Renal cortical epithelial cell (primary cell): ENCODE measurements around the gene FAM131A. TPM values are rescaled to one million over a fixed set of nuclear protein-coding genes. Genes with fewer than 3 reads are reported as not detected.

Source experiments
- DNase-seq: peaks from one replicate; pipeline ENCODE4 v3.0.0-alpha.2; 2011; ENCODE audit warnings: low read depth
- total RNA-seq: library from RNA; depleted of rRNA; stranded (reverse); fragments of >200 nt; gene quantifications from 2 replicates; pipeline ENCODE4 v1.2.3, GENCODE V29; 2014

The FAM131A gene
- total RNA-seq, 1 donor from 2014 or later = 24.2 TPM

DNA sequence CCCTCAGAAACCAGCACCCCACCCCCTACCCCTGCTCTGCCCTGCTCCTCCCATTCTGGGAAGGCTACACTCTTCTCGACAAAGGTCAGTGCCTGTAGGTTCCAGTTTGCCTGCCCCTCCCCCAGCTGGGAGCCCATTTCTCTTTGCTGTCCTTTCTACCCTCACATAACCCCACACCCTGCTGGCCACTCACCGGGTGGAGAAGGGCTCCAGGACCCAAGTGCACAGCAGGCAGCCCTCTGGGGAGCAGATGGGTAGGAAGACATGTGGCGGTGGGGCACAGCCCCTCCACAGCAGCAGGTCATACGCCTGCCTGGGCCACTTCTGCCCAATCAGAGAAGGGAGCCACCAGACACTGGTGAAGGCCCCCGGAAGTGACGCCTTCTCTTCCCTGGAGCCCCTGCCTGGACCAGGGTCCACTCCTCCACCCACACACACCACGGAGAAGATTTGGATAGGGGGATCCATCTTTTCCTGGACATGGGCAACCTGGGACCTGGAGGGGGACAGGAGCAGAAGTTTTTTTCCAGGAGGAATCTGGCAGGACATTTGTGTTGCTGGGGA lies 40.6 kb downstream of the FAM131A start, which contains the start of gene THPO:
Gene THPO (minus strand): TSS at position 326 of the 564 bp plus-strand sequence. CDS start 1,948 bp downstream, outside the sequence.
- DNase-seq = peak; percentile 43

DNA sequence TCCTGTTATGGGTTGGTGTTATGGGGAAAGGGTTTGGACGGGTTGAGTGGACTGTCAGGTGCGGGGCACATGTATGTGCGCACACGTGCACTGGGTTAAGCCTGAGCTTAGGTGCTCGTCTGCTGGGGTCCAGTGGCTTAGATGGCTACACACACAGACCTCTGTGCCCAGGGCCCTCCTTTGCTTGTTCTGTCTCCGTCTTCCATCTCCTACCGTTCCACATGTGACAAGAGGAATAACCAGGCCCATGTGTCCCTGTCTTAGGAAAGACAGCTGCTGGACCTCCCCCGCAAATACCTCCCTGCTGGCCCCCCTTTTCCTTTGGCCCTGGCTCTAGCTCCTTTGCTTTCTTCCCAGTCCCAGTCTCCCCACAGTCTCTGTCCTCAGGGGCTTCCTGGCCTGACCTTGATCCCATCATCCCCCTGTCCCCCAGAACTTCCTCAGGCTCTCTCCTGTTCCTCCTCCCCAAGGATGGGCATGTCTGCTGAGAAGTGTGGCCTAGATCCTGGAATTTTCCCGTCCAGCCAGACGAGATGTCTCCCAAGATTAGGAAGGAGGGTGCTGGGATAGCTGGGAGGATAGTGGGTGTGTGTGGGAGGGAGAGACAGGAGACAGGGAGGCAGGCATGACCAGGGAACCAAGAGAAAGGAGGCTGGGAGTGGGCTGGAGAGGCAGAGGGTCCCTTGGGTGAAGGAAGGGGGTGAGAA lies 41.4 kb downstream of the FAM131A start:
- DNase-seq = no peak

DNA sequence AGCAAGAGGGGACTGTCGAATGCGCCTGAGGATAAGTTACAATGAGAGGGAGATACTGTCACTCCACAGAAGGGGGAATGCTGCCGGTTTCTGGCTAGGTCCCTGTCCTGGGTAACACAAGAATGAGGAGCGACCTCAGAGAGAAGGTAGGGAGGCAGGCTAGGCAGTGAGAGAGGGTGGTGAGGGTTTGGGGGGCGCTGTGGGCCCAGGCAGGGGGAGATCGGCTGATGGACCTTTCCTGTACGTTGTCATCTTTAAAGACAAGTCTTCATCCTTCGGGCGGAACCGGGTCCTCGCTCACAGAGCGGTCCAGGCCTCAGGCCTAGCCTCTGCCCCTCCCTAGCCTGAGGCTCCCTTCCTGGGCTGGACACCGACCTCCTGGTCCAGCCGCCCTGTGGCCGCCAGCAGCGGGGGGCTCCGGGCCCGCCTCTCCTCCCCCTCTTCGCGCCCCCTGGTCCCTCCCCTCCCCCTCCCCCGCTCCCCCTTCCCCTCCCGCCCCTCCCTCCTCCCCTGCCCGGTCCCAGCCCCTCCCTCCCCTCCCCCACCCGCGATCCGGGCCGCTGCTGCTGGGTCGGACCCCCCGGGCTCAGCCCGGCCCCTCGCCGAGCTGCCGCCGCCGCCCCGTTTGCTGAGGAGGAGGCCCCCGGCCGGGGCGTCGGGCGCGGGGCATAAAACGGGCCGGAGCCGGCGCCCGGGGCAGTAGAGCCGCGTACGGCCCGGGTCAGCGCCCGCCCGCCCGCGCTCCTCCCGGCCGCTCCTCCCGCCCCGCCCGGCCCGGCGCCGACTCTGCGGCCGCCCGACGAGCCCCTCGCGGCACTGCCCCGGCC lies 42.2 kb downstream of the FAM131A start, which contains the start of gene CHRD:
Gene CHRD (plus strand): TSS at position 697 of the 827 bp plus-strand sequence. CDS start 265 bp downstream, outside the sequence.
- no peak for DNase-seq

DNA sequence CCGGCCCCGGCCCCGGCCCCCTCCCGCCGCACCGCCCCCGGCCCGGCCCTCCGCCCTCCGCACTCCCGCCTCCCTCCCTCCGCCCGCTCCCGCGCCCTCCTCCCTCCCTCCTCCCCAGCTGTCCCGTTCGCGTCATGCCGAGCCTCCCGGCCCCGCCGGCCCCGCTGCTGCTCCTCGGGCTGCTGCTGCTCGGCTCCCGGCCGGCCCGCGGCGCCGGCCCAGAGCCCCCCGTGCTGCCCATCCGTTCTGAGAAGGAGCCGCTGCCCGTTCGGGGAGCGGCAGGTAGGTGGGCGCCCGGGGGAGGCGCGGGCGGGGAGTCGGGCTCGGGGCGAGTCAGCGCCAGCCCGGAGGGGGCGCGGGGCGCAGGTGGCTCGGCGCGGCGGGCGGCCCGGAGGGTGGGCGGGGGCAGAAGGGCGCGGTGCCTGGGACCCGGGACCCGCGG lies 42.8 kb downstream of the FAM131A start:
- no peak for DNase-seq

DNA sequence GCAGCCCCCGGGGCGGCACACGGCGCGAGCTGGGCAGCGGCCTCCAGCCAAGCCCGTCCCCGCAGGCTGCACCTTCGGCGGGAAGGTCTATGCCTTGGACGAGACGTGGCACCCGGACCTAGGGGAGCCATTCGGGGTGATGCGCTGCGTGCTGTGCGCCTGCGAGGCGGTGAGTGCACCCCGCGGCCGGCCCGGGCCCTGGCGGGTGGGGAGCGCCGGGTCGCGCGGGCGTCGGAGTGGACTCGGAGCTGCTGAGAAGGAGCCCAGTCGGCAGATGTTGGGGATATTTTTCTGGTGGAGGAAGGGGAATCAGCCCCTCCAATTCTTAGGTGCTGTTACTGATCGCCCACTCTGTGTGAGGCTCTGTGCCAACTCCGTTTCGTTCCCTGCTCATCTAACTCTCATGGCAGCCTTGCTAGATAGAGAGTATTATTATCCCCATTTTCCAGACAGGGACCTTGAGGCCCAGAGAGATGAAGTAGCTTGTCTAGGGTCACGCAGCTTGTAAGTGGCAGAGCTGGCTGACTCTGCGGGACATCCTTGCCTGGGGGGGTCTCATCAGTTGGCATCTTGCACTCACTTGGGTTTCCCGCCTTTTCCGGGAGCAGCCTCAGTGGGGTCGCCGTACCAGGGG lies 43.3 kb downstream of the FAM131A start:
- no peak for DNase-seq

DNA sequence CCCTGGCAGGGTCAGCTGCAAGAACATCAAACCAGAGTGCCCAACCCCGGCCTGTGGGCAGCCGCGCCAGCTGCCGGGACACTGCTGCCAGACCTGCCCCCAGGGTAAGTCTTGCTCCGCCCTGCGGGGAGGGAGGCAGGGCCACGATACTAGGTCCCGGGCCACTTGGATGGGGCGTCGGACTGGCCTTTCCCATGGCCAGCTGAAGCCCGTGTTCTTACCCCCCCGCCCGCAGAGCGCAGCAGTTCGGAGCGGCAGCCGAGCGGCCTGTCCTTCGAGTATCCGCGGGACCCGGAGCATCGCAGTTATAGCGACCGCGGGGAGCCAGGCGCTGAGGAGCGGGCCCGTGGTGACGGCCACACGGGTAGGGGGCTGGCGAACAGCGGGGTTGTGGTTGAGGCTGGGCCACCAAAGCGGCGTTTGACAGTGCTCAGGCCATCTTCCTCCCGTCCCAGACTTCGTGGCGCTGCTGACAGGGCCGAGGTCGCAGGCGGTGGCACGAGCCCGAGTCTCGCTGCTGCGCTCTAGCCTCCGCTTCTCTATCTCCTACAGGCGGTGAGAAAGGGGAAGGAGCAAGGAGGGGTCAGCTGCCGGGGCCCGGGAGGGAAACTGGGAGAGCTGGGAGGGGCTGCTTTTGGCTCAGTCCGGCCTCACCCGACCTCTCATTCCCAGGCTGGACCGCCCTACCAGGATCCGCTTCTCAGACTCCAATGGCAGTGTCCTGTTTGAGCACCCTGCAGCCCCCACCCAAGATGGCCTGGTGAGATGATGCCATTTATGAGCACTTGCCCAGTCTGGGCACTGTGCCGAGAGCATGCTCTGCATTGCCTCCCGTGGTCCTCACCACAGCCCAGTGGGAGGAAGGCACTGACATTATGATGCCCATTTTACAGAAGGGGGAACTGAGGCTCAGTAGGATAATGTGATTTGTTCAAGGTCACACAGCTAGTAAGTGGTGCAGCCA lies 44.1 kb downstream of the FAM131A start:
- no peak for DNase-seq

DNA sequence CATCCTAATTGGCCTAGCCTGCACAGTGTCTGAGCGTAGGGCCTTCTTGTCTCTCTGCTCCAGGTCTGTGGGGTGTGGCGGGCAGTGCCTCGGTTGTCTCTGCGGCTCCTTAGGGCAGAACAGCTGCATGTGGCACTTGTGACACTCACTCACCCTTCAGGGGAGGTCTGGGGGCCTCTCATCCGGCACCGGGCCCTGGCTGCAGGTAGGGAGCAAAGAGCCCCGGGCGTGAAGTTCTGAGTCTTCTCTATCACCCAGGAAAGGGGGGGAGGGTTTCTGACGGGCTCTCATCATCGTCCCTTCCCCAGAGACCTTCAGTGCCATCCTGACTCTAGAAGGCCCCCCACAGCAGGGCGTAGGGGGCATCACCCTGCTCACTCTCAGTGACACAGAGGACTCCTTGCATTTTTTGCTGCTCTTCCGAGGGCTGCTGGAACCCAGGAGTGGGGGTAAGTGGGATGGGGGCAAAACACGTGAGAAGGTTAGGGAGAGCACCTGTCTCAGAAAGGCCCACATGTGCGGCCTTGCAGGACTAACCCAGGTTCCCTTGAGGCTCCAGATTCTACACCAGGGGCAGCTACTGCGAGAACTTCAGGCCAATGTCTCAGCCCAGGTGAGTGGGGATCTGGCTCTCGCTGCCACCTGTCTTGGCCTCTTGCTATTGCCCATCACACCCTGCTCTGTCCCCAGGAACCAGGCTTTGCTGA lies 45.1 kb downstream of the FAM131A start:
- DNase-seq = no peak

DNA sequence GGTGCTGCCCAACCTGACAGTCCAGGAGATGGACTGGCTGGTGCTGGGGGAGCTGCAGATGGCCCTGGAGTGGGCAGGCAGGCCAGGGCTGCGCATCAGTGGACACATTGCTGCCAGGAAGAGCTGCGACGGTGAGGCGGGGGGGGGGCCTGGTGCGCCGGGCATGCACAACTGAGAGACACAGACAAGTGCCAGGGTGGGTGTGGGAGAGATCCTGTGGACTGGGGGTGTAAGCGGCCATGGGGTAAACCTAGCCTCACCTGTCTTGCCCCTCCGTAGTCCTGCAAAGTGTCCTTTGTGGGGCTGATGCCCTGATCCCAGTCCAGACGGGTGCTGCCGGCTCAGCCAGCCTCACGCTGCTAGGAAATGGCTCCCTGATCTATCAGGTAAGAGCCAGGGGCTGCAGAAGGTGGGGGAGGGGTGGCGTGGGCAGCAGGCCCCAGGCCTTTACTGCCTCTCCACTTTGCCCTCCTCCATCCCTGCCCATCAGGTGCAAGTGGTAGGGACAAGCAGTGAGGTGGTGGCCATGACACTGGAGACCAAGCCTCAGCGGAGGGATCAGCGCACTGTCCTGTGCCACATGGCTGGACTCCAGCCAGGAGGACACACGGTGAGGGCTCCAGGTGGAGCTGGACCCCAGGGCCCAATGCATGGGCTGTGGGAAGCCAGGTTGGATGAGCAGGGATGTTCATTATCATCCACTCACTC lies 45.8 kb downstream of the FAM131A start:
- no peak for DNase-seq

DNA sequence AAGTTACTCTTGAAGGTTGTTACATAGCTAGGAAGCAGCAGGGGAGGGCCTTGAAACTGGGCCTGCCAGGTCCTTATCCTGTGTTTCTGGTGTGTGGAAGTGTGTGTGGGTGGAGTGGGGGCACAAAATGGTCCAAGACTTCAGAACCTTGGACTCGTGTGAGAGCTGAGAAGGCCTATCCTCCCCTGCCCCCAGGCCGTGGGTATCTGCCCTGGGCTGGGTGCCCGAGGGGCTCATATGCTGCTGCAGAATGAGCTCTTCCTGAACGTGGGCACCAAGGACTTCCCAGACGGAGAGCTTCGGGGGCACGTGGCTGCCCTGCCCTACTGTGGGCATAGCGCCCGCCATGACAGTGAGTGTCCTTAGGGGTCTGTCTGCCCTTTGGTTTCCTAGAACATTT lies 46.9 kb downstream of the FAM131A start:
- DNase-seq = no peak

DNA sequence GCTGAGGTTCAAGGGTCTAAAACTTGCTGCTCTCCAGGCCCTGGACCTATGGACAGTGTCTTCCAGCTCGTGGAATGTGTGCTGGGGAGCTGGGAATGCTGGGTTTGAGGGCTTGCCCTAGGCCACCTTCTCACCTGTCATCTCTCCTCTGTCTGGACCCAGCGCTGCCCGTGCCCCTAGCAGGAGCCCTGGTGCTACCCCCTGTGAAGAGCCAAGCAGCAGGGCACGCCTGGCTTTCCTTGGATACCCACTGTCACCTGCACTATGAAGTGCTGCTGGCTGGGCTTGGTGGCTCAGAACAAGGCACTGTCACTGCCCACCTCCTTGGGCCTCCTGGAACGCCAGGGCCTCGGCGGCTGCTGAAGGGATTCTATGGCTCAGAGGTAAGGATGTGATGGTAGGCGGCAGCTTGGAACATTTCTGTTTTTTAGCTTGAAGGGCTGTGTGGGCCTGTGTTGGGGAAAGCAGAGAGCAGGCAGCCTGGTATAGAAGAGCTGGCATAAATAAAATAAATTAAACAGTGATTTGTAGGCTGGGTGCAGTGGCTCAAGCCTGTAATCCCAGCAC lies 47.5 kb downstream of the FAM131A start:
- no peak for DNase-seq

DNA sequence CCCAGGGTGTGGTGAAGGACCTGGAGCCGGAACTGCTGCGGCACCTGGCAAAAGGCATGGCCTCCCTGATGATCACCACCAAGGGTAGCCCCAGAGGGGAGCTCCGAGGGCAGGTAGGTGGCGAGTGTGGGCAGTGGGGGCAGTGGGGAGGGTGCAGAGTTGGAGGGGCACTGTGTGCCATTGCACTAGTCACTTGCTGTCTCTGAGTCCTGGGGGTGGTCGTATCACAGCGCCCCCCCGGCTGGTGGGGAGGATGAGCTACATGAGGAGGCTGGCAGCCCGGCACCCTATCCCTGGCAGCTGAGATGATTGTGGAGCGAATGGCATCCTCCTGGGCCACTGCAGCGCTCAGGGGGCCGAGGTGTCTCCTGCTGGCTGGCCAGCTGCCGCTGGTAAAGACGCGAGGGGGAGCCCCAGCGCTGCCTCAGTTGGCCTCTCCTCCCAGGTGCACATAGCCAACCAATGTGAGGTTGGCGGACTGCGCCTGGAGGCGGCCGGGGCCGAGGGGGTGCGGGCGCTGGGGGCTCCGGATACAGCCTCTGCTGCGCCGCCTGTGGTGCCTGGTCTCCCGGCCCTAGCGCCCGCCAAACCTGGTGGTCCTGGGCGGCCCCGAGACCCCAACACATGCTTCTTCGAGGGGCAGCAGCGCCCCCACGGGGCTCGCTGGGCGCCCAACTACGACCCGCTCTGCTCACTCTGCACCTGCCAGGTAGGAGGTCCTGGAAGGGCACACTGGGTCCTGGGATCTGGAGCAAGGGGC lies 48.8 kb downstream of the FAM131A start:
- no peak for DNase-seq

DNA sequence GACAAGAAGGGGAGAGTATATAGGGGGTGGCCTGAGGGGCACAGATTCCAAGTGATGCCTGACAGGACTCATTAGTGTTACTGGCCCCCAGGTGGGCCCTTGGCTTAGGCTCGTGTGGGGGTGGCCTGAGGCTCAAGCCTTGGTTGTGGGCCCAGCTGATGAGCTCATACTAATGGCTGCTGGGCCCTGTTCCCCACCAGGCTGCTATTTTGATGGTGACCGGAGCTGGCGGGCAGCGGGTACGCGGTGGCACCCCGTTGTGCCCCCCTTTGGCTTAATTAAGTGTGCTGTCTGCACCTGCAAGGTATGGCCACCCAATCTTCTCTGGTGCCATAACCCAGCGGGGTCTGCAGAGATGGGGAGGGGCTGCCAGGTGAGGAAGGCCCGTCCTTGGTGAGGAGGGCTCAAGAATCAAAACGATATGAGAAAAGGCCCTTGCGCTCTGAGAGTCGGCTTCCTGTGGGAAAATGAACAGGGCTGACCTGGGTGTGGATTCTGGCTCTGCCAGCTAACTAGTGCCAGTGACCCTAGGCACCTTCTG lies 49.8 kb downstream of the FAM131A start:
- no peak for DNase-seq

DNA sequence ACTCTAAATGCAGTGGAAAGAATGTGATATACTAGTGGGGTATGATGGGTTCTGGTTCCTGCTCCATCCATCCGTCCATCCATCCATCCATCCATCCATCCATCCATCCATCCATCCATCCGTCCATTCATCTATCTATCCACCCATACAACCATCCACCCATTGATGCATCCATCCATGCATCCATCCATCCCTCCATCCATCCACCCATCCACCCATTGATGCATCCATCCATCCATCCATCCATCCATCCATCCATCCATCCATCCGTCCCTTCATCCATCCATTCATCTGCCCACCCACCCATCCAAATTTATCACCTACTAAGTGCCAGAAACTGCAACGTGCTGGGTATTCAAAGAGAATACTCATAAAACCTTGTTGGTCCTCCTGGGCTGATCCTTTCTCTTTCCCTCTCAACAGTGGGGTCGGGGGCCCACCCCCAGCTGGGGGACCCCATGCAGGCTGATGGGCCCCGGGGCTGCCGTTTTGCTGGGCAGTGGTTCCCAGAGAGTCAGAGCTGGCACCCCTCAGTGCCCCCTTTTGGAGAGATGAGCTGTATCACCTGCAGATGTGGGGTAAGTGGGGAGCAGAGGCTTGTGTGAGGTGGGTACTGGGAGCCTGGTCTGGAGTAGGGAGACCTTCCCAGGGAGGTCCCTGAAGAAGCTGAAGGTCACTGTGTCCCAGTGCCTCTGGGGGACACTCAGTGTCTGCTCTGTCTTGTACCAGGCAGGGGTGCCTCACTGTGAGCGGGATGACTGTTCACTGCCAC lies 51.0 kb downstream of the FAM131A start:
- DNase-seq = no peak

DNA sequence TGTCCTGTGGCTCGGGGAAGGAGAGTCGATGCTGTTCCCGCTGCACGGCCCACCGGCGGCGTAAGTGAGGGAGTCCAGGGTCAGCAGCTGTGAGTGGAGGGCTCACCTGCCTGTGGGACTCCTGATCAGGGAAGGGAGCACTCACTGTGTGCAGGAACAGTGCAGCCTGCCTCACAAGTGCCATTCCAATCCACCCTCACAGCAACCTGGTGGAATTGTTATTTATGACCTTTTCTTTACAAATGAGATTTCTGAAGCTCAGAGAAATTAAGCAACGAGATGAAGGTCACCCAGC lies 51.5 kb downstream of the FAM131A start:
- no peak for DNase-seq

DNA sequence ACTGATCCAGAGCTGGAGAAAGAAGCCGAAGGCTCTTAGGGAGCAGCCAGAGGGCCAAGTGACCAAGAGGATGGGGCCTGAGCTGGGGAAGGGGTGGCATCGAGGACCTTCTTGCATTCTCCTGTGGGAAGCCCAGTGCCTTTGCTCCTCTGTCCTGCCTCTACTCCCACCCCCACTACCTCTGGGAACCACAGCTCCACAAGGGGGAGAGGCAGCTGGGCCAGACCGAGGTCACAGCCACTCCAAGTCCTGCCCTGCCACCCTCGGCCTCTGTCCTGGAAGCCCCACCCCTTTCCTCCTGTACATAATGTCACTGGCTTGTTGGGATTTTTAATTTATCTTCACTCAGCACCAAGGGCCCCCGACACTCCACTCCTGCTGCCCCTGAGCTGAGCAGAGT lies 52.0 kb downstream of the FAM131A start:
- DNase-seq = no peak

DNA sequence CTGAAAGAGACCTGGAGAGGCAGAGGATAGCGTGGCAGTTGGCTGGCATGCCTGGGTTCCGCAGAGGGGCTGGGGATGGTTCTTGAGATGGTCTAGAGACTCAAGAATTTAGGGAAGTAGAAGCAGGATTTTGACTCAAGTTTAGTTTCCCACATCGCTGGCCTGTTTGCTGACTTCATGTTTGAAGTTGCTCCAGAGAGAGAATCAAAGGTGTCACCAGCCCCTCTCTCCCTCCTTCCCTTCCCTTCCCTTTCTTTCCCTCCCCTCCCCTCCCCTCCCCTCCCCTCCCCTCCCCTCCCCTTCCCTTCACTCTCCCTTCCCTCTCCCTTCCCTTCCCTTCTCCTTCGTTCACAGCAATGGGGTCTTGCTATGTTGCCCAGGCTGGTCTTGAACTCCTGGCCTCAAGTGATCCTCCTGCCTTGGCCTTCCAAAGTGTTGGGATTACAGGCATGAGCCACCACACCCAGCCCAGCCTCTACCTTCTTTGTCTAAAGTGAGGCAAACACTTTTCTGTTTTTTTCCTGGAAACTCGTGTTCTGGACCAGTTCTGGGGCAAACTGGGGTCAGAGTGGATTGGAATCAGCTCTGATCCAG lies 52.6 kb downstream of the FAM131A start:
- peak; percentile 13 for DNase-seq

DNA sequence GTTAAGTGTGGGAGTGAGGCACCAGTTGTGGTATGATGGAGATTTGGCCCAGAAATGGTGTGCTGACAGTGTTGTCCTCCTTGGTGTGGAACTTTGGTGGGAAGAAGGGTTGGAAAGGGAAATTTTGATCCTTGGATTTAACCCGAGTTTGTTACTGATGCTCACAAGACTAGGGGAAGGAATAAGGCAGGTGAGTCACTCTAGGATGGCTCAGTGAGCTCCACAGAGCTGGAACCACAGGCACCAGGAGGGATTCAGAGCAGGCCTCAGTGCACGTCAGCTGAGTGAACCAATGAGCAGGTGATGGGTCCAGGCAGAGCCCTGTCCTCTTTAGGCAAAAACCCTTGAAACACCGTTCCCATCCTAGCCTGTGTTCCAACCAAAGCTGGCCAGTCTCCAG lies 53.9 kb downstream of the FAM131A start:
- DNase-seq = peak; percentile 83
